CD4-positive, alpha-beta T cell treated with Interleukin-1 beta for 1 hour (primary cell): ENCODE data around the gene PDCD4.
"Not testable (repeated sequence)": the region's sequence is repeated elsewhere in the genome, so short reads cannot be mapped to it uniquely, and the experiment has no call there.

Source experiments
- DNase-seq, 2 donors: peaks; one replicate each; pipeline ENCODE4 v3.0.0-alpha.2; 2020 to 2022

The PDCD4 gene

GRCh38 chr10:110887560-110887959 lies 15.8 kb downstream of the PDCD4 start:
- DNase-seq = no peak

GRCh38 chr10:110892602-110893288 lies 21.0 kb downstream of the PDCD4 start:
- no peak for DNase-seq

- DNase-seq = peak in 1 of 2 donors; percentile 75
Measured at GRCh38 chr10:110893559-110894179, 21.9 kb downstream of the PDCD4 start.

- DNase-seq = no peak
Measured at GRCh38 chr10:110897184-110897583, 25.5 kb downstream of the PDCD4 start.

DNA sequence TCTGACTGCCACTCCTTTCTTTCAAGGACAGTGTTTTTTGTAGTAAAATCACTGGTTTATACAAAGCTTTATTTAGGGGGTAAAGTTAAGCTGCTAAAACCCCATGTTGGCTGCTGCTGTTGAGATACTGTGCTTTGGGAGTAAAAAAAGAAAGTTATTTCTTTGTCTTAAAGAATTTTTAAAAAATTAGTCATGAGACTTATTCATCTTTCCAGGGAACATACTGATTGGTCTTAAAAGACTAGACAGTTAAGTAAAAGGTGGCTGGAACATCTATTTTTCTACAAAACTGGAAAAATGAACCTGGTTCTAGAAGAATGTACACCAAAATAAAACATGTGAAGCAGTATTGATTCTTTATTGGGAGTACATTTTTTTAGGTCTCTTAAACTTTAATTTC lies 26.7 kb downstream of the PDCD4 start:
- DNase-seq = no peak

DNA sequence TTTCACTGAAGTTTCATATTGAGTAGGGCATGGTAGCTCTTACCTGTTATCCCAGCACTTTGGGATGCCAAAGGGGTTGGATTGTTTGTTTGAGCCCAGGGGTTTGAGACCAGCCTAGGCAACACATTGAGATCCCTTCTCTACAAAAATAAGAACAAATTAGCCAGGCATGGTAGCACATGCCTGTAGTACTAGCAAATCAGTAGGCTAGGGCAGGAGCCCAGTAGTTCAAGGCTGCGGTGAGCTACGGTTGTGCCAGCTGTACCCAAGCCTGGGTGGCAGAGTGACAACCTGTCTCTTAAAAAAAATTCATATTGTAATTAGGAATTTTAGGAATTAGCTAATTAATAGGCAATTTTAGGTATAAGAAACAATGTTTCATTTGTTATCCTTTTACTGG lies 29.3 kb downstream of the PDCD4 start:
- DNase-seq = no peak

DNA sequence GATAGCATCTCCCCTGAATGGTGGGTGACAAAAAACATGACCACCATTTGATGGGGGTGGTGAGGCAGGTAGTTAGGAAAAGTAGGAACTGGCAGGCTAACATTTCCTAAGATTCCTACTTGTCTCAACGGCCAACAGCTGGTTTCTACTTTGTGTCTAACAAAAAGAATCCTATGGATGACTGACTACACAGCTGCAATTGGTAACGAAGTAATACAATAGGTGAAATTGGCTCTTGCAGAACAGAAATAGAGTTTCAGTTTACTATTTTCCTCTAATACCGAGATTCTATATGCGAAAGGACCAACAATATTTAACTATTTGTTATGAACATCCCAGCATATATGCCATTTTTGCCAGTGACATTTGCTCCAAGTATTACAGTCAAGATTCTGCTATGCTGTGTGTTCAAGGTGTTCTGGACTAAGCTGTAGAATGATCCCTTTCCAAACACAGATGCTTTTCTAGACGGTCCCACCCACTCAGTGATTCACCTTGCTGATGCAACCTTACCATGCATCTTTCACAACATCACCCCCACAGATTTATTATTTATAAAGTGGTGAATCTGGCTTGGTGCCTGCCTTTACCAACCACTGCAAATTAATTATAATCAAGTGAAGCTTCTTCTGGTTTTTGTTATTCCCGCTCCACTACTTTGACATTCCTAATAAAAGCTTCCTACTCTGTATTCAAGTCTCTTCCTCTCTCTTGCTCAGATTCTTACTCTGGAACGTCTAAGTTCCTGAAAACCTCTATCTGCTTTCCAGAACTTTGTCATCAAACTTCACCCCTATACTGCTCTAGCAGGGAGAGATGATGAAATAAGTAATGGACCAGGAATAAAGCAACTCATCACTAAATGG lies 30.5 kb downstream of the PDCD4 start:
- DNase-seq = no peak

GRCh38 chr10:110903280-110904278 lies 31.9 kb downstream of the PDCD4 start:
- no peak for DNase-seq

GRCh38 chr10:110910138-110910537 lies 38.4 kb downstream of the PDCD4 start:
- DNase-seq = no peak

DNA sequence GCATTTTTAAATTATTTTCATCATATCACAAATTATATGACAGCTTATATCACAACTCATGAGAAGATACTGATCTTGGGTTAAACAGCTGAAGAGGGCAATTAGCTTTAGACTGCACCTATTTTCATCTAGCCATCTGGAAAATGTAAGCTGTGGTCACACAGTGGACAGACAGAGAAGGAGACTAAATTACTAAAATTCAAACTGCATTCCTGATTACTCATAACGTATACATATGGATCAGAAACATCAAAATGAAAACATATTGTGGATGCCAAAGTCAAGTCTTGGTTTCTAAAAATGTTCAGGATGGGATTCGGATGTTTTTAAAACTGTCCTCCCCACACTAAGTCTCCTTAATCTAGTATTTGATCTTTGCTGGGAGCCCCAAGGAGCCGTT lies 40.6 kb downstream of the PDCD4 start:
- DNase-seq = no peak

- DNase-seq = no peak
Measured at GRCh38 chr10:110914431-110914830, 42.7 kb downstream of the PDCD4 start.

DNA sequence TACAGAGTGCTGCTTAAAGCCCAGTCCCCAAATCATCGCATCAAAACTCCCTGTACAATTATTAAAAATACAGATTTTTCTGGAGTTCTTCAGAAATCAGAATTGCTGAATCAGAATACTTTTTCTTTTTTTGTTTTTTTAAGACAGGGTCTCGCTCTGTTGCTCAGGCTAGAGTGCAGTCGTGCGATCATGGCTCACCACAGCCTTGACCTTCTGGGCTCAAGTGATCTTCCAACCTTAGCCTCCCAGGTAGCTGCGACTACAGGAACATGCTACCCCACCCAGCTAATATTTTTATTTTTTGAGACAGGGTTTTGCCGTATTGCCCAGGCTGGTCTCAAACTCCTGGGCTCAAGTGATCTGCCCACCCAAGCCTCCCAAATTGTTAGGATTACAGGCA lies 43.3 kb downstream of the PDCD4 start:
- DNase-seq = no peak

- DNase-seq = not testable (repeated sequence)
Measured at GRCh38 chr10:110915600-110915999, 43.9 kb downstream of the PDCD4 start.

DNA sequence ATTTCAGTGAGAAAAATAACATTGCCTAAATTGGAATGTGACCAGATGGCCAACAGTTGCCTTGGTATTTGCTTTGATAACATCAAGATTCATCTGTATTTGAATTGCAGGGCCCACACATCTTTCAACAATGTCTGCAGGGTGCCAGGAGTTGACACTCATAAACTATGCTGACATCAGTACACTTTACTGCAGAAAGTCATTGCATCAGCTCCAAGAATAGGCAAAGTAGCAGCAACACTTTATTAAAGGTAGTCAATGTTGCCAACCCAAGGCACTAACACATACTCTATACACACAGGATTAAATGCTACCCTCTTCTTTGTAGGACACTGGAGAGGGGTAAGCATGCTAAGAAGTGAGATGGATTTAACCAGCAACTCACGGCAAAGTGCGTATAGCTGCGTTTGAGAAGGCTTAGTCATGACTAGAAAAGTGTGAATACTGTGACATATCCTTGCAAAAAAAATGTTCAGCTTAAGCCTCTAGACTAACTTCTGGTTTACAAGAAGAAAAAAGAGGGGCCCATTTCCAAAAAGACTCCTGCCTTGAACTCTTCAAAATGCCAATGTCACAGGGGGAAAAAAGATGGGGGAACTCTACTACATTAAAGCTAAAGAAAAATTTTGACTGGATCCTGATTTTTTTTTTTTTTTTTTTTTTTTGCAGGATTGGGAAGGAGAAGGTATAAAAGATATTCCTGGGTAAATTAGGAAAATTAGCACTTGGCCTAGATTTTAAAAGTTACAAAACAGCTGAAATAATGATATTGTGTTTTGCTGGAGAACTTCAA lies 45.0 kb downstream of the PDCD4 start:
- DNase-seq = no peak

DNA sequence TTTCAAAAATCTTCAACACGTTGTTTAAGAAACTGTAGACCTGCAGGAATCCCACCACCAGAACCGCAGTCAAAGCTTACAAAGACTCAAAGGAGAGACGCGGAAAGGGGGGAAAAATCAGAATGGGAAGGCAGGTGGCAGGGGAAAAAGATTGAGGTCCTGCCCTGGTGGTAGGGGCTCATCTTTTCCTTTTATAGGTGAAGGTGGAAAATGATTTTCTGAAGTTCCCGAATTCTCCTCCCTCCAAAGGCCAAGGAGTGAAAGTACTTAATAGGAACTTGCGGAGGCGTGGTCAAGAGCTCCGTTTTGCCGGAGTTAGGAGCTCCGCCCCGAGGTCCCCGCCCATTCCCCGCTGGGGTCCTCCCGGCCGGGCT lies 46.5 kb downstream of the PDCD4 start:
- peak; percentile 90 to 91 for DNase-seq

- no peak for DNase-seq
Measured at GRCh38 chr10:110918643-110919348, 47.1 kb downstream of the PDCD4 start, which contains the start of gene BBIP1. TSS of gene BBIP1 (minus strand) at chr10:110919180. CDS start at chr10:110918157, 1,023 bp downstream.

- peak; percentile 99 to 100 for DNase-seq
Measured at GRCh38 chr10:110919349-110919931, 47.7 kb downstream of the PDCD4 start, which contains the start of gene SHOC2. TSS of gene SHOC2 (plus strand) at chr10:110919604. CDS start at chr10:110964359, 44,755 bp downstream.

- peak in 1 of 2 donors; percentile 11 for DNase-seq
Measured at GRCh38 chr10:110919971-110920881, 48.5 kb downstream of the PDCD4 start.

- no peak for DNase-seq
Measured at GRCh38 chr10:110923856-110924493, 52.2 kb downstream of the PDCD4 start.
